ENCODE measurements around the gene BEND3. TPM values are rescaled to one million over a fixed set of nuclear protein-coding genes. Genes with fewer than 3 reads are reported as not detected.
A peak's percentile ranks its signal among the peaks of the same experiment; 100 is the strongest.

Gene BEND3
- total RNA-seq, 1 donor from 2014 or later: 24.1 TPM

DNA sequence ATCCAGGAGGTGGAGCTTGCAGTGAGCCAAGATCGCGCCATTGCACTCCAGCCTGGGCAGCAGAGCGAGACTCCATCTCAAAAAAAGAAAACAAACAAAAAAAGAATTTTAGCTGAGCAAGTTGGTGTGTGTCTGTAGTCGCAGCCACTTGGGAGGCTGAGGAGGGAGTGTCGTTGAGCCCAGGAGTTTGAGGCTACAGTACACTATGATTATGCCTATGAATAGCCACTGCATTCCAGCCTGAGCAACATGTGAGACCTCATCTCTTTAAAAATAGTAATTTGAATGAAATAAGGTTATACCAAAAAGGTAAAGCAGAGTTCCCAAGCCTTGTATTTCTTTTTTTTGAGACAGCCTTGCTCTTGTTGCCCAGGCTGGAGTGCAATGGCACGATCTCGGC, 67.5 kb downstream of the BEND3 start:
- H3K4me3 Mint-ChIP-seq: no peak overlapping the region
- no peaks in the 10 kb centered on the region for H3K9me3 Mint-ChIP-seq
- DNase-seq (ENCODE audit: low read depth, low spot score): no peak
- peaks cover 3% of the 10 kb centered on the region for H3K36me3 Mint-ChIP-seq (ENCODE audit: low read depth)
- no peaks in the 10 kb centered on the region for H3K27me3 Mint-ChIP-seq (ENCODE audit: low read depth)
- peaks cover 19% of the 10 kb centered on the region for H3K4me1 Mint-ChIP-seq
- no peak overlapping the region for H3K27ac Mint-ChIP-seq (ENCODE audit: unreplicated experiment)
- no peak for TF ChIP-seq CTCF (conservative IDR thresholded peaks at IDR 0.05)

DNA sequence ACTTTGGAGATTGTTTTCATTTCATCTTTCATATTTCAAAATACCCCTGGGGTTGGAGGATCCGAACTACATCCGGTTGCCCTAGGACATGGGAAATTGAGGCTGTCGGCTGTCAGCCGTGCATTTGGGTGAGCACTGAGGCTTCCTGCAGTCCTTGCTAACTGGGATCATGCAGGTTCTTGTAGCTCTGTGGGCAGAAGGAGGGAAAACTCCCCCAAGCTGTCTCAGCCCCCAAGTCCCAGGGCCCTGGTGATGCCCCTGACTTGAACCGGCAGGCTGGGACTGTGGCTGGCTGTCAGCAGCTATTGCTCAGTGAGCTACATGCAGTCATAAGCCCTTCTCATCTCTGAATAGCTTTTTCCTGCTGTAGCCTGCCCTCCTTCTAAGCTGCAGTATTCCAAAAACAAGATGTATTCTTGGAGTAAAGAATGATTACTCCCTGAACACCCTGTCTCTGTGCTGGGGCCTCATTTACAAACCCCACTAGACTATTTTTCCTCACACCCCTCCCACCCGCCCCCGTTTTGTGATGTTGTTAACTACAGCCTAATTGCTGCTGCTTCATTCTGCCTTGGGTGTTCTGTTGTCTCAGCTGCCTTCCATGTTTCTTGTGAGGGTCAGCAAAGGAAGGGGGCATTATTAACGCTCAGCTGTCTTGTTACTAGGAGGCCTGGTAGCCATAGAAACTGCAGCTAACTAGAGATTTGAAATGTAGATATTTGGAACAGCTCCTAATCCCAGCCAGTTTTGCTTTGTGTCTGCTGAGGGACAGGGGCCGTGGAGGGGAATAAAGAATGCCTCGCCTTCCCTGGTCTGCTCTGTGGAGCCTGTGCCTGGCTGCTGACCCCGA, 69.3 kb downstream of the BEND3 start:
- TF ChIP-seq CTCF (conservative IDR thresholded peaks at IDR 0.05): no peak
- no peak for DNase-seq (ENCODE audit: low read depth, low spot score)
- peak overlapping the region; percentile 29 for H3K4me3 Mint-ChIP-seq

GRCh38 chr6:107033126-107033525, 82.2 kb downstream of the BEND3 start:
- H3K9me3 Mint-ChIP-seq: no peaks in the 10 kb centered on the region
- no peaks in the 10 kb centered on the region for H3K27me3 Mint-ChIP-seq (ENCODE audit: low read depth)
- no peak overlapping the region for H3K27ac Mint-ChIP-seq (ENCODE audit: unreplicated experiment)
- no peak for DNase-seq (ENCODE audit: low read depth, low spot score)
- peaks cover 18% of the 10 kb centered on the region for H3K4me1 Mint-ChIP-seq
- no peak overlapping the region for H3K4me3 Mint-ChIP-seq
- TF ChIP-seq CTCF (conservative IDR thresholded peaks at IDR 0.05): no peak
- peaks cover 11% of the 10 kb centered on the region for H3K36me3 Mint-ChIP-seq (ENCODE audit: low read depth)

More for the DNA sequence above, 69.3 kb downstream of the BEND3 start:
- H3K36me3 Mint-ChIP-seq (ENCODE audit: low read depth): no peaks in the 10 kb centered on the region
- H3K4me1 Mint-ChIP-seq: peaks cover 19% of the 10 kb centered on the region
- no peaks in the 10 kb centered on the region for H3K9me3 Mint-ChIP-seq
- H3K27ac Mint-ChIP-seq (ENCODE audit: unreplicated experiment): peak overlapping the region; percentile 87
- no peaks in the 10 kb centered on the region for H3K27me3 Mint-ChIP-seq (ENCODE audit: low read depth)

DNA sequence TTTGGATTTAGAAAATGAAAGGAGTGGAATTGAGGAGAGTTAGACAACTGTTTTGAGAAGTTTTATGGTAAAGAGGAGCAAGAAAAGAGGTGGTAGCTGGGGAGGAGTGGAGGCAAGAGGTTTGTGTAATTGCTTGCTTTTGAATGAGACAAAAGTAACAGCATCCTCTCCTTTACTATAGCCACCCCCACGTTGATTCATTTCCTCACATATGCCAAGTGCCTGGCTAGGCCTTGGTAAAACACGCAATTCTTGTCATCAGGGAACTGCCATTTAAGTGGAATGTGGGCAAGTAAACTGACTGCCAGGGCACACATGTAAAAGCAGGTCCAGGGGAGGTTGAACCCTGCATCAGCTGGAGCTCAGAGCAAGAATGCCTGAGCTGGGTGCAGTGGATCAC, 83.3 kb downstream of the BEND3 start:
- Mint-ChIP-seq H3K36me3 (ENCODE audit: low read depth) (peaks cover 11% of the 10 kb centered on the region), H3K27ac (ENCODE audit: unreplicated experiment) (no peak overlapping the region), H3K4me3 (no peak overlapping the region), H3K9me3 (no peaks in the 10 kb centered on the region), H3K27me3 (ENCODE audit: low read depth) (no peaks in the 10 kb centered on the region), H3K4me1 (peaks cover 18% of the 10 kb centered on the region)
- no peak for DNase-seq (ENCODE audit: low read depth, low spot score)
- TF ChIP-seq CTCF (conservative IDR thresholded peaks at IDR 0.05): no peak

DNA sequence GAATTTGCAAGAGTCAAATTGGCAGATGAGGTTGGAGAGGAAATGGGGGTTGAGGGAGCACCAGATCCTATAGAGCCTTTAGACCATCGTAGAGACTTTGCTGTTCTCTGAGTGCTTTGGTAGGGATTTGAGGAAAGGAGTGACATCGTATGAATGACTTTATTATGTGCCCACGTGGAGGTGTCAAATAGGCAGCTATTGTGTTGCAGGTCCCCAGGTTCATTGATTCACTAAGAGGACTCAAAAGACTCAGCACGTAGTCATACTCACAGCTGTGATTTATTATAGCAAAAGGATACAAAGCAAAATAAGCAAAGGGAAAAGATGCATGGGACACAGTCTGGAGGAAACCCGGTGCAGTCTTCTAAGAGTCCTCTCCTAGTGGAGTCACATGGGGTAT, 85.2 kb downstream of the BEND3 start:
- Mint-ChIP-seq H3K27me3 (ENCODE audit: low read depth) (no peaks in the 10 kb centered on the region), H3K9me3 (no peaks in the 10 kb centered on the region), H3K4me1 (peaks cover 18% of the 10 kb centered on the region), H3K36me3 (ENCODE audit: low read depth) (peaks cover 11% of the 10 kb centered on the region), H3K4me3 (peak overlapping the region; percentile 87), H3K27ac (ENCODE audit: unreplicated experiment) (no peak overlapping the region)
- DNase-seq (ENCODE audit: low read depth, low spot score): no peak
- no peak for TF ChIP-seq CTCF (conservative IDR thresholded peaks at IDR 0.05)
